Activated T-cell treated with anti-CD3 and anti-CD28 coated beads, Interleukin-2, amount 50 U/mL, for 48 hours (primary cell): ENCODE results near the gene PAM16.

Experiments
- DNase-seq, 2 experiments: peaks; one replicate each; pipeline ENCODE4 v3.0.0-alpha.2; 2020

The PAM16 gene

DNA sequence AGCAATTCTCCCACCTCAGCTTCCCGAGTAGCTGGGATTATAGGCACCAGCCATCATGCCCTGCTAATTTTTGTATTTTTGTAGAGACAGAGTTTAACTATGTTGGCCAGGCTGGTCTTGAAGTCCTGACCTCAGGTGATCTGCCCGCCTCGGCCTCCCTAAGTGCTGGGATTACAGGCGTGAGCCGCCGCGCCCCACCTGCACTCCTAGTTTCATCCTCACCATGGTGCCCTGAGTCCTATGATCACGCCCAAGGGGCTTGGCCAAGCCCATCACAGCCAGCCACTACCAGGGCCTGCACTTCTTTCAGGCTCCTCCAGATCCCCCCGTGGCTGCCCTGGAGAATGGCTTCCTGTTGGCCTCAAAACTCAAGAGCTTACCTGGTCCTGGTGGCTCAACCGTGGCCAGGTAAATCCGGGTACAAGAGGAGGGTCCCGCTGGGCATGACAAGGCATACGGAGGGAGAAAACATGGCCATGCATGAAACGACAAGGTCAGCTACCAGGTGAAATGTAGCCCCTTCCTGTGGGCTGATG is 57.9 kb downstream of the PAM16 start:
- no peak for DNase-seq

GRCh38 chr16:4291699-4292098 is 59.4 kb downstream of the PAM16 start:
- DNase-seq, result no peak
